Retinal pigment epithelial cell (primary cell): ENCODE results near the gene FMN1.

Experiments
- DNase-seq: peaks from one replicate; pipeline ENCODE4 v3.0.0-alpha.2; 2010; ENCODE audit warnings: low read depth
- H3K4me3 ChIP-seq: 2 replicates; pipeline ENCODE4 v1.5.1; 2011; ENCODE audit warnings: mild to moderate bottlenecking, low read length, control low read depth, moderate library complexity
- CTCF ChIP-seq: conservative IDR thresholded peaks from 2 replicates; pipeline ENCODE4 v1.5.1; 2011; ENCODE audit warnings: low read depth, low read length, control low read depth, inconsistent platforms

FMN1 gene

GRCh38 chr15:32767236-32767635 lies 427.3 kb downstream of the FMN1 start:
- TF ChIP-seq CTCF = no peak

GRCh38 chr15:32766101-32766500 lies 428.4 kb downstream of the FMN1 start:
- H3K4me3 ChIP-seq = no peak overlapping the region
- DNase-seq = no peak
- TF ChIP-seq CTCF = no peak

More at GRCh38 chr15:32767236-32767635, 427.3 kb downstream of the FMN1 start:
- H3K4me3 ChIP-seq = no peak overlapping the region
- no peak for DNase-seq

GRCh38 chr15:32765236-32765635 lies 429.3 kb downstream of the FMN1 start:
- no peak overlapping the region for H3K4me3 ChIP-seq
- no peak for TF ChIP-seq CTCF
- DNase-seq = no peak

GRCh38 chr15:32763295-32763694 lies 431.2 kb downstream of the FMN1 start:
- no peak overlapping the region for H3K4me3 ChIP-seq
- TF ChIP-seq CTCF = no peak
- no peak for DNase-seq

- no peak for TF ChIP-seq CTCF
- H3K4me3 ChIP-seq = no peak overlapping the region
- no peak for DNase-seq
Measured at GRCh38 chr15:32757426-32757825, 437.1 kb downstream of the FMN1 start.

GRCh38 chr15:32750979-32751378 lies 443.5 kb downstream of the FMN1 start:
- no peak overlapping the region for H3K4me3 ChIP-seq
- no peak for DNase-seq
- no peak for TF ChIP-seq CTCF

GRCh38 chr15:32747921-32748342 lies 446.6 kb downstream of the FMN1 start:
- H3K4me3 ChIP-seq = no peak overlapping the region
- DNase-seq = no peak
- no peak for TF ChIP-seq CTCF
